ENCODE measurements around the gene NTRK2.

Gene NTRK2

GRCh38 chr9:84993105-84993504, 323.6 kb downstream of the NTRK2 start:
- FAIRE-seq, result no peak

GRCh38 chr9:84996029-84996428, 326.5 kb downstream of the NTRK2 start:
- FAIRE-seq, result peak; percentile 43

DNA sequence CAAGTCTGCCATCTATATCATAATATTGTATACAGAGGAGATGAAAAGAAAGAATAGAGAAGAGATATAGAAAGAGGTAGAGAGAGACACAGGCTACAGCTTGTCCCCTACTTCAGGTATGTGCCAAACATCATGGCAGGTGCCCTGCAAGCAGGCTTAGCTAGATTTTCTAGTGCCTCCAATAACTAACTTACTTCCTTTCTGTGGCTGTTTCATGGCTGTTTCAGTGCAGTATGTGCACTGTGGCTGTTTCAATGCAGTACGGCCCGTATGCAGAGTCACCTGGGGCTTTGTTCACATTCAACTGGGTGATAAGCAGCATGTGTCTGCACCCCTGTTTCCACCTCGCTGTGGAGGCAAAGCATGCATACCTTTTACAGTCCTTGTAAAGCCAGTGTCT, 327.2 kb downstream of the NTRK2 start:
- FAIRE-seq, result no peak

DNA sequence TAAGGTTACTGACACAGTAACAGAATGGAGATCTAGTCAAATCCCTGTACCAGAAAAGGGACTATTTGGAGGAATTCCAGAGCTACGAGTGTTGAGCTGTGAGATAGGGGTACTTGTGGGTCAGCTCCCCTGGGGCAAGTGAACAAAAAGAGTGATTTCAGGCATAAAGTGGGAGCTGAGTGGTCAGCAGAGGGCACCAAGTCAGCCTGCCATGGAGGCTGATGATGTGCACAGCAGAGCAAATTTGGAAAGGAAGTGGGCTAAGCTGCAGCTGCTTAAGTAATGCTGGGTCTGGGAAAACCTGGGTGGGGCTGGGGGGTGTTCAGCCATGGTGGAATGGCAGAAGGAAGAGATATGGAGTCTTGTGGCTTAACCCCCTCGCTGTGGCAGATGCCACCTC, 327.9 kb downstream of the NTRK2 start:
- no peak for FAIRE-seq

GRCh38 chr9:84998639-84999038, 329.1 kb downstream of the NTRK2 start:
- FAIRE-seq, result no peak

- FAIRE-seq, result no peak
Observed at GRCh38 chr9:84999788-85000187, 330.3 kb downstream of the NTRK2 start.

GRCh38 chr9:85001925-85002324, 332.4 kb downstream of the NTRK2 start:
- no peak for FAIRE-seq

DNA sequence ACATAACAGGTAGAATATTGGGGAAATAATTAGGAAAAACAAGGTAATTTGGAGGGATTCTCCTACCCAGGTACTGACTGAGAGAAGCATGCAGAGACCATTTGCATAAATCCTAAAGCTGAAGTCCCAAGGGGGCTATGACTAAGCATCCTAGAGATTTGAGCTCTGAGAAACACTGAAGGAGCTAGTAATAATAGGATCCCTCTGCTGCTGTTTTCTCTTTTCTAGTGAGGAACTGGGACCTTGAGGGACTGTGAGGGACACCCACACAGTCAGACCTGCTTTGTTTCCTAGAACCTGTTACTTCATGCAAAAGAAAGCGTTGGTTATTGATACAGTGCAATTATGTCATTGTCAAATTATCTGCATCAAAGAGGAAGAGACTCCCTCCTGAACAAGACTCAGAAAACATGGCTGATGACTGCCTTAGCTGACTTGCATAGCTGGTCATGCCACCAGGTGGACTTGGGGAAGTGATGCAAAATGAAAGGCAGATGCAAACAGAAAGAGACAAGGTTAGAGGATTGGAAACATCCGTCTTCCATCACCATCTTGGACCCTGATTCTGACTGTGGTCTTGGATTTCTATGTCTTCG, 335.4 kb downstream of the NTRK2 start:
- FAIRE-seq, result no peak

- FAIRE-seq, result no peak
Observed at GRCh38 chr9:85007748-85008147, 338.2 kb downstream of the NTRK2 start.

DNA sequence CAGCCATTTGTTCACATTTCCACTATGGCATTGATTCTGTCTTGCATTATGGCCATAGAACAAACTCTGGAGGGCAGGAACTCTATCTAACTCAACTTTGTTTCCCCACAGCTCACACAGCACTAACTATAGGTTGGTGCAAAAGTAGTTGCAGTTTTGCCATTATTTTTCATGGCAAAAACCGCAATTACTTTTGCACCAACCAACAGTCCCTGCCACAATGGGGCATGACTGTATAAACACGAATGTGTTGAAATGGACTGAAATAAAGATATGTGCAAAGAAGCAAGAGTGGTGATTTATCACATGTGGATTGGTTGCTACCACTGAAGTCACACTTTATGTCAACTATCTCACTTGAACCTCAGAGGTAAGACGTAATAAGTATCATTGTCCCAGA, 338.7 kb downstream of the NTRK2 start:
- FAIRE-seq, result no peak

GRCh38 chr9:85009251-85009650, 339.7 kb downstream of the NTRK2 start:
- FAIRE-seq, result no peak

DNA sequence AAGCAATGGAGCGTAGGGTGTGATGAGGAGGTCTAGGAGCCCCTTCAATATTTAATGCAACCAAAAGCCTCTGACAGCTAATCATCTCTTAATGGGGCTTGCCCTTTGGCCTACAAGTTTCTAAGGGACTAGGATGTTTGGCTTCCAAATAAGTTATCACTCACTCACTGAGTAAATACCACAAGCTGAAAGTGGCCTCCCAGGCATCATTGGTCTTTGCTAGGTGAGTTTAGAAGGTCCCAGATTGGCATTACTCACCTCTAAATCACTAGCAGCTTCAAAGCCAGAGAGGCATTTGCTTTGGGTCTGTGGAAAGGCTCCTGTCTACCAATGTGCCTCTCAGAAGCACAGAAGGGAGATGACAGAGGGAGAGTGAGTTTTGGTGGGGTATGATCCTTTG, 344.2 kb downstream of the NTRK2 start:
- no peak for FAIRE-seq

DNA sequence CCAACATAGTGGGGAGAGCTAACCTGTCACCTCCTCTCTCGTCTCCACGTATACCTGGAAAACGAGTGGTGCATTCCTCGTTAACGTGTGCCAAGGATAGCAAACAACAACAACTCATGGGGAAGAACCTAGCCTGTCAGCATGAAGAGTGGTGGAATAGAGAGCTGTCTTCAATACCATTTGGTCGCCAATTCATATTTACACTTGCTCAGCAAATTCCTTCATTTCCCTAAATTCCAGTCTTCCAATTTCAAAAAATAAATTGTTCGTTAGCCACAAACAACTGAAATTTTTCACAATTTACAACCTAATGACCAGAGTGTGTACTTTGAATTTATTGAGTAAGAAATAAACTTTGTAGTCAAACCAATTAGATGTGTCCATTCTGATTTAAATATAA, 344.8 kb downstream of the NTRK2 start:
- no peak for FAIRE-seq

GRCh38 chr9:85016384-85017006, 347.0 kb downstream of the NTRK2 start:
- FAIRE-seq, result no peak

DNA sequence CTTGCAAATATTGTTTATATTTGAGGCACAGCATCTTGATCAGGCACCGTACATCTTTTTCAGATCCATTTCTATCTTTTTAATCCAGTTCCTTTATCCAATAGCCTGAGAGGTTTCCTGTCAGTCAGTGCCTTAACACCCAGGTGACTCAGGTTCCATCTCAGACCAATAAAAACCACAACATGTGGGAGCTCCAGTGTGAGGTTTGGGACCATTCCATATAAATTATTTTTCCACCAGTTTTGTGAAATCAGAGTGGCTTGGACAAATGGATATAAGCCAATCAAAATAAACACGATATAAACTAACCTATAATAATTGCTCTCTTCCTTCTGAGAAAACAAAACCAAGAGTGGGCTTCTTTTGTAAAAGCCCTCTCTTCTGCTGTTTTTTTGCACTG, 351.3 kb downstream of the NTRK2 start:
- FAIRE-seq, result no peak

GRCh38 chr9:85021686-85022085, 352.2 kb downstream of the NTRK2 start:
- no peak for FAIRE-seq

DNA sequence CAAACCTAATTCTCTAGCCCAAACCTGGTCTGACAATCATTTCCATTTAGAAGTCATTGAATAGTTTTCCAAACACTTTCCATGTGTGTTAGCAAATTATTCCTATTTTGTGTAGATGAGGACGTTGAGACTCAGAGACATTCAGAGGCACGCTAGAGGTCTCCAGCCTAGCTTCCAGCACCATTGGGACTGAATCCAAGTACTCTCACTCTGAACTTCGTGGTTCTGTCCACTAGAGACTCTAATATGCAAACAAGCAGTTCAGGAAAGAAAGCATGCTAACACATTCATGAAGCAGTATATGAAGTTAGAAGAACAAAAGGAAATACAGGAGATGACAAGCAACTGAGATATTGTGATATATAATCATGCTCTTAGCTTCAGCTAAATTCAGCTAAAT, 354.8 kb downstream of the NTRK2 start:
- FAIRE-seq, result no peak

- FAIRE-seq, result no peak
Observed at GRCh38 chr9:85025638-85026037, 356.1 kb downstream of the NTRK2 start.

GRCh38 chr9:85027870-85028269, 358.3 kb downstream of the NTRK2 start:
- no peak for FAIRE-seq

DNA sequence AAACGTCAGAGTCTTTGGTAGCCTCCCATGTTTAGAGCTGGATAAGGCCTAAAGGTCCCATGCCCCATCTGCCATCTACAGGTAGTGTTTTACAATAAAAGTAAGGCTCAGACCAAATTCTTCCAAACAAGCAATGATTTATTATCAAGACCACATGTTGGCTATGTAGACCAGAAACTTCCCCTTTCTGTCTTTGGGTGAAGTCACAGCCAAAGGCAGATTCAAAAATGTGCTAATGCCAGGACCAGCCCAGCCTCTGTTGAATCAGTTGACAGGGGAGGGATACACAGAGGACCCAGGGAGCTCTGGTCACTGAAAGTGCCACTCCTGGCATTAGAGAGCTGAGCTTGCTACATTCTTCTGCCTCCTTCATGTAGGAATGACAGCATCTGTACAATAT, 360.8 kb downstream of the NTRK2 start:
- no peak for FAIRE-seq

GRCh38 chr9:85036496-85036895, 367.0 kb downstream of the NTRK2 start:
- no peak for FAIRE-seq

- FAIRE-seq, result no peak
Observed at GRCh38 chr9:85038061-85038460, 368.5 kb downstream of the NTRK2 start.

DNA sequence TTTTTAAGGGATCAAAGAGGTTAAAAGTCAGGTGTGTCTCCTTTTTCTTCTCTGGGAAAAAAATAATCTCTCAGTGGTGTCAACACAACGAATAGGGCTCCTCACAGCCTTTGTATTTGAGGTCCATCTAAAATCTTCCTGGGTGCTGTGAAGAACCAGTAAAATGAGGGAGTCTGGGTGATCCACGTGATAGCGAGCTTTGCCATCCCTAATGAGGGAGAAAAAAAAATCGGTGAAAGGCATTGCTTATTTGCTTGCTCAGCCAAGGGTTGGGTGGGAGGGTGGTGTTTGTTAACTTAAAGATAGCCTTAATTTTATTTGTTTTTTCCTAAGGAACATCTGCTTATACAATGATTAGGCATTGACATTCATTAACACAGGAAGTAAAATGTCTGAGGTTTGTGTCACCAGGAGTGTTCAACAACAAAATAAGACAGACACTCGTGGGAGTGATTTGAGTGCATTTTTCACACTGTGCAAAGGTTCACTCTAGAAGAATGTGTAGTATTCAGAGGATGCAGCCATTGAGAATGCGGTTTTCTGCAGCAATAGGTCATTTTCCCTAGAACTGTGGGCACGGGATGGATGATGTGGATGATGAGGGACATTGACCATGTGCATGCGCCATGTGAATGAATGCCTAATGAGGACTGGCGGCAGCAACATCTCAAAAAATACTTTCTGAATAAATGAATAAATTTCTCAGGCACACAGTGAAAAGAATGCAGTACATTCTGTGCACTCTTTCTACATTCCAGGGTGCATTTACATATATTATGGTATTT, 369.5 kb downstream of the NTRK2 start:
- FAIRE-seq, result no peak

GRCh38 chr9:85040146-85040545, 370.6 kb downstream of the NTRK2 start:
- FAIRE-seq, result no peak
